ENCODE results near the gene MTERF2. TPM values are rescaled to one million over a fixed set of nuclear protein-coding genes. Genes with fewer than 3 reads are reported as not detected.
A peak's percentile ranks its signal among the peaks of the same experiment; 100 is the strongest.
"Not testable (repeated sequence)": the region's sequence is repeated elsewhere in the genome, so short reads cannot be mapped to it uniquely, and the experiment has no call there.

Gene MTERF2
- 10 to 100 TPM in 1 of 2 donors, 1 to 10 TPM in 1; 5.8 to 15.0 TPM for polyA plus RNA-seq

GRCh38 chr12:106986625-106987389 lies at the start of gene MTERF2:
MTERF2 (minus strand) TSS chr12:106987146; CDS start chr12:106978714, 8,432 bp downstream.
- Histone ChIP-seq H3K27me3 (ENCODE audit: control insufficient read depth in 1 of 2, insufficient read depth in 2 of 2, low read length in 2 of 2) (no peaks in the 10 kb centered on the region), H3K9me3 (ENCODE audit: control insufficient read depth in 2 of 2, insufficient read depth in 1 of 2, low read depth in 1 of 2, low read length in 1 of 2) (no peaks in the 10 kb centered on the region), H3K4me3 (ENCODE audit: low read depth in 1 of 2, low read length in 2 of 2) (peak within 1 kb of the TSS; percentile 69 to 86), H3K36me3 (ENCODE audit: control insufficient read depth in 2 of 2, insufficient read depth in 2 of 2, low read length in 1 of 2) (no peaks in the 10 kb centered on the region), H3K27ac (ENCODE audit: low read depth in 2 of 2, low read length in 1 of 2) (peak within 1 kb of the TSS; percentile 84), H3K4me1 (ENCODE audit: control insufficient read depth in 2 of 2, insufficient read depth in 2 of 2, low read length in 1 of 2) (peaks cover 0 to 3% of the 10 kb centered on the region in 2 donors)
- 0% methylated on average over 48 to 50 of the region's 50 CpGs for WGBS, 2 donors

GRCh38 chr12:107035733-107036132 lies 48.8 kb upstream of the MTERF2 start:
- no peak overlapping the region for H3K4me3 ChIP-seq (ENCODE audit: low read depth in 1 of 2, low read length in 2 of 2)
- no peak overlapping the region for H3K27ac ChIP-seq (ENCODE audit: low read depth in 2 of 2, low read length in 1 of 2)
- no peaks in the 10 kb centered on the region for H3K36me3 ChIP-seq (ENCODE audit: control insufficient read depth in 2 of 2, insufficient read depth in 2 of 2, low read length in 1 of 2)
- 95 to 97% methylated on average over 2 of the region's 2 CpGs for WGBS, 2 donors
- H3K9me3 ChIP-seq (ENCODE audit: control insufficient read depth in 2 of 2, insufficient read depth in 1 of 2, low read depth in 1 of 2, low read length in 1 of 2): no peaks in the 10 kb centered on the region
- H3K27me3 ChIP-seq (ENCODE audit: control insufficient read depth in 1 of 2, insufficient read depth in 2 of 2, low read length in 2 of 2): no peaks in the 10 kb centered on the region
- H3K4me1 ChIP-seq (ENCODE audit: control insufficient read depth in 2 of 2, insufficient read depth in 2 of 2, low read length in 1 of 2): no peaks in the 10 kb centered on the region

GRCh38 chr12:107033758-107034739 lies 47.1 kb upstream of the MTERF2 start:
- no peak overlapping the region for H3K27ac ChIP-seq (ENCODE audit: low read depth in 2 of 2, low read length in 1 of 2)

GRCh38 chr12:107032266-107032665 lies 45.3 kb upstream of the MTERF2 start:
- no peak overlapping the region for H3K27ac ChIP-seq (ENCODE audit: low read depth in 2 of 2, low read length in 1 of 2)
- no peaks in the 10 kb centered on the region for H3K9me3 ChIP-seq (ENCODE audit: control insufficient read depth in 2 of 2, insufficient read depth in 1 of 2, low read depth in 1 of 2, low read length in 1 of 2)
- no peak overlapping the region for H3K4me3 ChIP-seq (ENCODE audit: low read depth in 1 of 2, low read length in 2 of 2)
- H3K36me3 ChIP-seq (ENCODE audit: control insufficient read depth in 2 of 2, insufficient read depth in 2 of 2, low read length in 1 of 2): no peaks in the 10 kb centered on the region
- no peaks in the 10 kb centered on the region for H3K27me3 ChIP-seq (ENCODE audit: control insufficient read depth in 1 of 2, insufficient read depth in 2 of 2, low read length in 2 of 2)
- peaks cover 4 to 5% of the 10 kb centered on the region in 2 donors for H3K4me1 ChIP-seq (ENCODE audit: control insufficient read depth in 2 of 2, insufficient read depth in 2 of 2, low read length in 1 of 2)
- WGBS, 2 donors: 82 to 84% methylated on average over 7 of the region's 7 CpGs

More at GRCh38 chr12:107033758-107034739, 47.1 kb upstream of the MTERF2 start:
- Histone ChIP-seq H3K4me3 (ENCODE audit: low read depth in 1 of 2, low read length in 2 of 2) (no peak overlapping the region), H3K4me1 (ENCODE audit: control insufficient read depth in 2 of 2, insufficient read depth in 2 of 2, low read length in 1 of 2) (peaks cover 2 to 4% of the 10 kb centered on the region in 2 donors), H3K36me3 (ENCODE audit: control insufficient read depth in 2 of 2, insufficient read depth in 2 of 2, low read length in 1 of 2) (no peaks in the 10 kb centered on the region), H3K9me3 (ENCODE audit: control insufficient read depth in 2 of 2, insufficient read depth in 1 of 2, low read depth in 1 of 2, low read length in 1 of 2) (no peaks in the 10 kb centered on the region), H3K27me3 (ENCODE audit: control insufficient read depth in 1 of 2, insufficient read depth in 2 of 2, low read length in 2 of 2) (no peaks in the 10 kb centered on the region)
- whole genome bisulfite sequencing, 2 donors: 87% methylated on average over 9 of the region's 9 CpGs

GRCh38 chr12:107031061-107031460 lies 44.1 kb upstream of the MTERF2 start:
- H3K4me1 ChIP-seq (ENCODE audit: control insufficient read depth in 2 of 2, insufficient read depth in 2 of 2, low read length in 1 of 2): peaks cover 4 to 5% of the 10 kb centered on the region in 2 donors
- H3K36me3 ChIP-seq (ENCODE audit: control insufficient read depth in 2 of 2, insufficient read depth in 2 of 2, low read length in 1 of 2): no peaks in the 10 kb centered on the region
- H3K9me3 ChIP-seq (ENCODE audit: control insufficient read depth in 2 of 2, insufficient read depth in 1 of 2, low read depth in 1 of 2, low read length in 1 of 2): no peaks in the 10 kb centered on the region
- 71 to 82% methylated on average over 2 of the region's 2 CpGs for WGBS, 2 donors
- no peak overlapping the region for H3K4me3 ChIP-seq (ENCODE audit: low read depth in 1 of 2, low read length in 2 of 2)
- no peaks in the 10 kb centered on the region for H3K27me3 ChIP-seq (ENCODE audit: control insufficient read depth in 1 of 2, insufficient read depth in 2 of 2, low read length in 2 of 2)
- H3K27ac ChIP-seq (ENCODE audit: low read depth in 2 of 2, low read length in 1 of 2): no peak overlapping the region

- Histone ChIP-seq H3K27me3 (ENCODE audit: control insufficient read depth in 1 of 2, insufficient read depth in 2 of 2, low read length in 2 of 2) (no peaks in the 10 kb centered on the region), H3K27ac (ENCODE audit: low read depth in 2 of 2, low read length in 1 of 2) (no peak overlapping the region), H3K36me3 (ENCODE audit: control insufficient read depth in 2 of 2, insufficient read depth in 2 of 2, low read length in 1 of 2) (no peaks in the 10 kb centered on the region), H3K9me3 (ENCODE audit: control insufficient read depth in 2 of 2, insufficient read depth in 1 of 2, low read depth in 1 of 2, low read length in 1 of 2) (no peaks in the 10 kb centered on the region), H3K4me1 (ENCODE audit: control insufficient read depth in 2 of 2, insufficient read depth in 2 of 2, low read length in 1 of 2) (peaks cover 4 to 5% of the 10 kb centered on the region in 2 donors), H3K4me3 (ENCODE audit: low read depth in 1 of 2, low read length in 2 of 2) (no peak overlapping the region)
- 79 to 81% methylated on average over 7 of the region's 7 CpGs for WGBS, 2 donors
These were observed 42.1 kb upstream of the MTERF2 start for GRCh38 chr12:107029081-107029480.

- Histone ChIP-seq H3K27me3 (ENCODE audit: control insufficient read depth in 1 of 2, insufficient read depth in 2 of 2, low read length in 2 of 2) (no peaks in the 10 kb centered on the region), H3K4me1 (ENCODE audit: control insufficient read depth in 2 of 2, insufficient read depth in 2 of 2, low read length in 1 of 2) (peaks cover 4 to 5% of the 10 kb centered on the region in 2 donors), H3K36me3 (ENCODE audit: control insufficient read depth in 2 of 2, insufficient read depth in 2 of 2, low read length in 1 of 2) (no peaks in the 10 kb centered on the region), H3K4me3 (ENCODE audit: low read depth in 1 of 2, low read length in 2 of 2) (no peak overlapping the region), H3K9me3 (ENCODE audit: control insufficient read depth in 2 of 2, insufficient read depth in 1 of 2, low read depth in 1 of 2, low read length in 1 of 2) (no peaks in the 10 kb centered on the region), H3K27ac (ENCODE audit: low read depth in 2 of 2, low read length in 1 of 2) (no peak overlapping the region)
- 1 to 5% methylated on average over 2 of the region's 2 CpGs for WGBS, 2 donors
These were observed 40.7 kb upstream of the MTERF2 start for GRCh38 chr12:107027636-107028053.

- Histone ChIP-seq H3K4me3 (ENCODE audit: low read depth in 1 of 2, low read length in 2 of 2) (no peak overlapping the region), H3K9me3 (ENCODE audit: control insufficient read depth in 2 of 2, insufficient read depth in 1 of 2, low read depth in 1 of 2, low read length in 1 of 2) (no peaks in the 10 kb centered on the region), H3K27ac (ENCODE audit: low read depth in 2 of 2, low read length in 1 of 2) (no peak overlapping the region), H3K36me3 (ENCODE audit: control insufficient read depth in 2 of 2, insufficient read depth in 2 of 2, low read length in 1 of 2) (no peaks in the 10 kb centered on the region), H3K27me3 (ENCODE audit: control insufficient read depth in 1 of 2, insufficient read depth in 2 of 2, low read length in 2 of 2) (no peaks in the 10 kb centered on the region), H3K4me1 (ENCODE audit: control insufficient read depth in 2 of 2, insufficient read depth in 2 of 2, low read length in 1 of 2) (peaks cover 4 to 5% of the 10 kb centered on the region in 2 donors)
- 29 to 30% methylated on average over 4 of the region's 4 CpGs for WGBS, 2 donors
These were observed 40.1 kb upstream of the MTERF2 start for GRCh38 chr12:107026806-107027635.

GRCh38 chr12:107026356-107026755 lies 39.4 kb upstream of the MTERF2 start:
- not testable (repeated sequence) for H3K4me3 ChIP-seq (ENCODE audit: low read depth in 1 of 2, low read length in 2 of 2); H3K4me1 ChIP-seq (ENCODE audit: control insufficient read depth in 2 of 2, insufficient read depth in 2 of 2, low read length in 1 of 2)
- peak overlapping the region; percentile 75 to 78 for H3K27ac ChIP-seq (ENCODE audit: low read depth in 2 of 2, low read length in 1 of 2)

More at GRCh38 chr12:107026356-107026755, 39.4 kb upstream of the MTERF2 start:
- not testable (repeated sequence) for H3K36me3 ChIP-seq (ENCODE audit: control insufficient read depth in 2 of 2, insufficient read depth in 2 of 2, low read length in 1 of 2); H3K9me3 ChIP-seq (ENCODE audit: control insufficient read depth in 2 of 2, insufficient read depth in 1 of 2, low read depth in 1 of 2, low read length in 1 of 2); H3K27me3 ChIP-seq (ENCODE audit: control insufficient read depth in 1 of 2, insufficient read depth in 2 of 2, low read length in 2 of 2)
